ENCODE results near the gene MYO5B. TPM values are rescaled to one million over a fixed set of nuclear protein-coding genes. Genes with fewer than 3 reads are reported as not detected.

The MYO5B gene
- total RNA-seq, 1 experiment from 2014 or later, result 32.1 TPM

- RAD21 ChIA-PET (ENCODE audit: low non-redundant PET in 1 of 2, low total read pairs in 2 of 2, uncharacterized antibody in 2 of 2, unreplicated experiment in 2 of 2), result no interaction called here
- intact Hi-C loops (cut with micrococcal nuclease), result no loop called here
- no peak for TF ChIP-seq EGR1 (IDR thresholded peaks at IDR 0.05; ENCODE audit: low read depth)
Measured at GRCh38 chr18:49949951-49950395, 245.0 kb downstream of the MYO5B start.

GRCh38 chr18:49948975-49949374 is 246.0 kb downstream of the MYO5B start:
- no peaks in the 10 kb centered on the region for H3K79me2 ChIP-seq (ENCODE audit: insufficient read depth, low read length)
- no peaks in the 10 kb centered on the region for H3K27me3 ChIP-seq (ENCODE audit: insufficient read depth, low read length)
- ATAC-seq (no peak), DNase-seq (ENCODE audit: low read depth, low spot score) (no peak)
- H2AFZ ChIP-seq (ENCODE audit: low read depth, low read length, poor library complexity, severe bottlenecking), result no peak overlapping the region
- no peak overlapping the region for H3K4me3 ChIP-seq (replicated peaks in 1 of 2; ENCODE audit: low read depth in 1 of 2, low read length in 2 of 2)
- BruUV-seq (replicated peaks), result no TSS peak
- H3K9me3 ChIP-seq (ENCODE audit: control insufficient read depth in 1 of 2, insufficient read depth in 1 of 2, low read depth in 1 of 2, low read length in 2 of 2), result no peaks in the 10 kb centered on the region
- H3K36me3 ChIP-seq (ENCODE audit: control insufficient read depth in 1 of 2, insufficient read depth in 2 of 2, low read length in 2 of 2), result no peaks in the 10 kb centered on the region
- ChIA-PET CTCF (no interaction called here), POLR2A (no interaction called here), RAD21 (ENCODE audit: low non-redundant PET in 1 of 2, low total read pairs in 2 of 2, uncharacterized antibody in 2 of 2, unreplicated experiment in 2 of 2) (no interaction called here)
- H3K4me2 ChIP-seq (ENCODE audit: low read length), result no peak overlapping the region
- no peak overlapping the region for H3K9ac ChIP-seq (ENCODE audit: low read length)
- no peak for TF ChIP-seq ZFX (IDR thresholded peaks at IDR 0.05)
- TF ChIP-seq ATF3 (IDR thresholded peaks at IDR 0.05), result no peak
- TF ChIP-seq SP1 (IDR thresholded peaks at IDR 0.05; ENCODE audit: low read depth), result no peak
- TF ChIP-seq EGR1 (IDR thresholded peaks at IDR 0.05; ENCODE audit: low read depth), result no peak
- no peak for TF ChIP-seq SRF (IDR thresholded peaks at IDR 0.05; ENCODE audit: low read depth)
- no peak for TF ChIP-seq CTCF (IDR thresholded peaks at IDR 0.05 in 2 of 3, conservative IDR thresholded peaks at IDR 0.05 in 1 of 3; ENCODE audit: borderline replicate concordance in 1 of 3, insufficient read depth in 1 of 3, low read depth in 2 of 3, low read length in 2 of 3)
- TF ChIP-seq POLR2AphosphoS5 (IDR thresholded peaks at IDR 0.05; ENCODE audit: low read depth, low read length), result no peak
- TF ChIP-seq JUND (IDR thresholded peaks at IDR 0.05), result no peak
- no peak for TF ChIP-seq EZH2phosphoT487 (IDR thresholded peaks at IDR 0.05; ENCODE audit: borderline replicate concordance)
- TF ChIP-seq ELF1 (IDR thresholded peaks at IDR 0.05; ENCODE audit: borderline replicate concordance, low read depth), result no peak
- no peak for TF ChIP-seq FOSL1 (IDR thresholded peaks at IDR 0.05; ENCODE audit: low read depth)
- no peak for TF ChIP-seq POLR2A (IDR thresholded peaks at IDR 0.05; ENCODE audit: borderline replicate concordance, extremely low read depth, insufficient read depth, insufficient read length)
- no peak for TF ChIP-seq EZH2 (IDR thresholded peaks at IDR 0.05)
- TF ChIP-seq YY1 (IDR thresholded peaks at IDR 0.05; ENCODE audit: extremely low read depth, insufficient replicate concordance, low read depth, low read length), result no peak
- H3K4me1 ChIP-seq (ENCODE audit: control insufficient read depth in 1 of 2, insufficient read depth in 2 of 2, low read length in 2 of 2), result no peaks in the 10 kb centered on the region
- no peaks in the 10 kb centered on the region for H3K9me2 ChIP-seq (ENCODE audit: insufficient read depth)
- intact Hi-C loops (cut with micrococcal nuclease), result no loop called here
- H4K20me1 ChIP-seq (ENCODE audit: insufficient read depth), result no peaks in the 10 kb centered on the region
- no peak overlapping the region for H3K27ac ChIP-seq (ENCODE audit: low read depth, low read length)

More at GRCh38 chr18:49949951-49950395, 245.0 kb downstream of the MYO5B start:
- Histone ChIP-seq H3K4me3 (replicated peaks in 1 of 2; ENCODE audit: low read depth in 1 of 2, low read length in 2 of 2) (no peak overlapping the region), H3K36me3 (ENCODE audit: control insufficient read depth in 1 of 2, insufficient read depth in 2 of 2, low read length in 2 of 2) (no peaks in the 10 kb centered on the region), H3K9ac (ENCODE audit: low read length) (no peak overlapping the region), H3K9me3 (ENCODE audit: control insufficient read depth in 1 of 2, insufficient read depth in 1 of 2, low read depth in 1 of 2, low read length in 2 of 2) (no peaks in the 10 kb centered on the region), H4K20me1 (ENCODE audit: insufficient read depth) (no peaks in the 10 kb centered on the region), H3K4me1 (ENCODE audit: control insufficient read depth in 1 of 2, insufficient read depth in 2 of 2, low read length in 2 of 2) (no peaks in the 10 kb centered on the region), H3K27ac (ENCODE audit: low read depth, low read length) (no peak overlapping the region), H3K79me2 (ENCODE audit: insufficient read depth, low read length) (no peaks in the 10 kb centered on the region), H3K9me2 (ENCODE audit: insufficient read depth) (no peaks in the 10 kb centered on the region), H3K27me3 (ENCODE audit: insufficient read depth, low read length) (no peaks in the 10 kb centered on the region), H3K4me2 (ENCODE audit: low read length) (no peak overlapping the region), H2AFZ (ENCODE audit: low read depth, low read length, poor library complexity, severe bottlenecking) (no peak overlapping the region)
- no peak for DNase-seq (ENCODE audit: low read depth, low spot score)
- POLR2A ChIA-PET, result no interaction called here
- no TSS peak for BruUV-seq (replicated peaks)
- ATAC-seq, result no peak
- CTCF ChIA-PET, result no interaction called here
